H1 (cell line): ENCODE results near the gene GPR61. TPM values are rescaled to one million over a fixed set of nuclear protein-coding genes. Genes with fewer than 3 reads are reported as not detected.

Experiments
- CTCF ChIA-PET: fragments of 300-600 bp; sonication (Branson Sonifier 250); formaldehyde crosslinking; loops from one replicate; lab custom pipeline; 2021; ENCODE audit not compliant: partially characterized antibody; lab: Charles Lee
- POLR2A ChIA-PET: fragments of 300-600 bp; sonication (Branson Sonifier 250); formaldehyde crosslinking; loops from one replicate; lab custom pipeline; 2021; ENCODE audit warnings: inconsistent platforms; ENCODE audit not compliant: partially characterized antibody; lab: Charles Lee
- DNase-seq, 2 experiments: peaks; one replicate each; pipeline versions ENCODE4 v3.0.0 to v3.0.0-alpha.2; 2010 to 2022; ENCODE audit warnings: low spot score in 2 of 2, low read depth in 1 of 2, mixed read lengths in 1 of 2
- FAIRE-seq: peaks from 2 replicates; lab custom pipeline; 2011; peaks lifted over from hg19 to GRCh38; lab: Jason Lieb, UNC
- H2AFZ ChIP-seq: 2 replicates; pipeline ENCODE4 v1.8.1; 2012; ENCODE audit warnings: low read length, inconsistent platforms
- H2AK5ac ChIP-seq: 2 replicates; pipeline ENCODE4 v1.6.1; 2013; ENCODE audit warnings: low read depth, low read length
- H2BK120ac ChIP-seq: replicated peaks from 2 replicates; pipeline ENCODE3; 2013; ENCODE audit warnings: low read depth, low read length, inconsistent platforms
- H2BK12ac ChIP-seq: 2 replicates; pipeline ENCODE4 v1.6.1; 2013; ENCODE audit warnings: low read depth, low read length
- H2BK15ac ChIP-seq: 2 replicates; pipeline ENCODE4 v1.6.1; 2013; ENCODE audit warnings: low read length
- H2BK20ac ChIP-seq: 2 replicates; pipeline ENCODE4 v1.6.1; 2013; ENCODE audit warnings: low read length
- H2BK5ac ChIP-seq: 2 replicates; pipeline ENCODE4 v1.6.1; 2013; ENCODE audit warnings: low read depth, low read length
- H3K14ac ChIP-seq: 2 replicates; pipeline ENCODE4 v1.6.1; 2013; ENCODE audit warnings: inconsistent platforms; ENCODE audit not compliant: insufficient read length
- H3K18ac ChIP-seq: 2 replicates; pipeline ENCODE4 v1.6.1; 2013; ENCODE audit warnings: low read length; ENCODE audit errors: extremely low read depth
- H3K23ac ChIP-seq: 2 replicates; pipeline ENCODE4 v1.6.1; 2013; ENCODE audit warnings: inconsistent platforms; ENCODE audit not compliant: insufficient read length
- H3K23me2 ChIP-seq: 2 replicates; pipeline ENCODE4 v1.6.1; 2013; ENCODE audit warnings: low read depth, low read length
- H3K27ac ChIP-seq: 2 replicates; pipeline ENCODE4 v1.6.1; 2011; ENCODE audit warnings: low read depth, low read length, inconsistent platforms
- H3K27me3 ChIP-seq, 4 experiments: replicated peaks in 1 of 4; 1 replicate in 1 of 4; 2 replicates in 3 of 4; pipeline versions ENCODE4 v1.6.1 to v1.8.1; 2011 to 2013; ENCODE audit warnings: low read length in 3 of 4, mild to moderate bottlenecking in 3 of 4, inconsistent platforms in 2 of 4, mixed read lengths in 2 of 4, moderate library complexity in 1 of 4; ENCODE audit not compliant: control insufficient read depth in 3 of 4, insufficient read depth in 3 of 4; ENCODE audit errors: extremely low read depth in 1 of 4
- H3K36me3 ChIP-seq, 4 experiments: 2 replicates each; pipeline versions ENCODE4 v1.6.1 to v1.8.1; 2011 to 2013; ENCODE audit warnings: mild to moderate bottlenecking in 4 of 4, low read length in 3 of 4, moderate library complexity in 2 of 4, control low read depth in 1 of 4, inconsistent platforms in 1 of 4; ENCODE audit not compliant: insufficient read depth in 4 of 4, control insufficient read depth in 2 of 4
- H3K4ac ChIP-seq: replicated peaks from 2 replicates; pipeline ENCODE3; 2013; ENCODE audit warnings: low read length, low read depth, mixed read lengths, inconsistent platforms; ENCODE audit not compliant: insufficient read length
- H3K4me1 ChIP-seq, 4 experiments: replicated peaks in 1 of 4; 1 replicate in 1 of 4; 2 replicates in 3 of 4; pipeline versions ENCODE4 v1.6.1 to v1.8.1; 2011 to 2013; ENCODE audit warnings: low read length in 3 of 4, inconsistent platforms in 2 of 4, mixed read lengths in 1 of 4; ENCODE audit not compliant: insufficient read depth in 4 of 4, control insufficient read depth in 3 of 4
- H3K4me2 ChIP-seq, 2 experiments: 2 replicates each; pipeline versions ENCODE4 v1.6.1 to v1.8.1; 2011 to 2013; ENCODE audit warnings: low read depth in 2 of 2, low read length in 2 of 2, control low read depth in 1 of 2, inconsistent platforms in 1 of 2, mild to moderate bottlenecking in 1 of 2; ENCODE audit not compliant: insufficient read depth in 1 of 2
- H3K4me3 ChIP-seq, 4 experiments: fragments of 200-600, 300-600 bp in 1 of 4; sonication (generic), shearing (Covaris generic), sonication (Bioruptor Twin) in 1 of 4; 2 replicates each; pipeline versions ENCODE4 v1.5.1 to v1.8.1; 2011 to 2016; ENCODE audit warnings: low read length in 4 of 4, low read depth in 3 of 4, control low read depth in 2 of 4, inconsistent platforms in 2 of 4, mild to moderate bottlenecking in 2 of 4, mixed read lengths in 1 of 4, moderate library complexity in 1 of 4; ENCODE audit not compliant: insufficient read depth in 2 of 4; ENCODE audit errors: extremely low read depth in 1 of 4
- H3K56ac ChIP-seq: replicated peaks from 2 replicates; pipeline ENCODE3; 2013; ENCODE audit warnings: low read depth, mild to moderate bottlenecking, mixed read lengths, low read length, inconsistent platforms; ENCODE audit not compliant: insufficient read length
- H3K79me1 ChIP-seq: 2 replicates; pipeline ENCODE4 v1.6.1; 2013; ENCODE audit warnings: low read depth, low read length, control low read depth
- H3K79me2 ChIP-seq, 2 experiments: 2 replicates each; pipeline versions ENCODE4 v1.6.1 to v1.8.1; 2012 to 2013; ENCODE audit warnings: low read length in 2 of 2, mild to moderate bottlenecking in 2 of 2, inconsistent platforms in 1 of 2; ENCODE audit not compliant: insufficient read depth in 2 of 2, control insufficient read depth in 1 of 2
- H3K9ac ChIP-seq, 4 experiments: replicated peaks in 1 of 4; 1 replicate in 1 of 4; 2 replicates in 3 of 4; pipeline versions ENCODE4 v1.6.1 to v1.8.1; 2011 to 2013; ENCODE audit warnings: low read depth in 3 of 4, low read length in 3 of 4, control low read depth in 2 of 4, mild to moderate bottlenecking in 2 of 4, moderate library complexity in 2 of 4, inconsistent platforms in 1 of 4; ENCODE audit errors: extremely low read depth in 1 of 4
- H3K9me3 ChIP-seq, 2 experiments: 2 replicates each; pipeline versions ENCODE4 v1.6.1 to v1.8.1; 2012 to 2013; ENCODE audit warnings: mild to moderate bottlenecking in 2 of 2, moderate library complexity in 2 of 2, control low read depth in 1 of 2, inconsistent platforms in 1 of 2, low read depth in 1 of 2, low read length in 1 of 2, mixed read lengths in 1 of 2; ENCODE audit not compliant: insufficient read depth in 2 of 2
- H4K20me1 ChIP-seq, 2 experiments: replicated peaks in 1 of 2; 2 replicates each; pipeline versions ENCODE3 to v1.8.1; 2011 to 2013; ENCODE audit warnings: inconsistent platforms in 2 of 2, low read length in 2 of 2, mild to moderate bottlenecking in 1 of 2; ENCODE audit not compliant: insufficient read depth in 2 of 2, control insufficient read depth in 1 of 2
- H4K5ac ChIP-seq: 2 replicates; pipeline ENCODE4 v1.6.1; 2013; ENCODE audit warnings: low read length, low read depth, mixed read lengths, inconsistent platforms; ENCODE audit not compliant: insufficient read length
- H4K8ac ChIP-seq: 2 replicates; pipeline ENCODE4 v1.8.0; 2013; ENCODE audit warnings: mild to moderate bottlenecking, moderate library complexity, low read length, inconsistent platforms; ENCODE audit not compliant: insufficient read depth; ENCODE audit errors: extremely low read depth
- H4K91ac ChIP-seq: replicated peaks from 2 replicates; pipeline ENCODE3; 2013; ENCODE audit warnings: low read length, mixed read lengths, inconsistent platforms; ENCODE audit not compliant: insufficient read length
- BACH1 ChIP-seq: IDR thresholded peaks from 2 replicates; pipeline ENCODE4 v1.6.1; 2012; ENCODE audit warnings: low read length, improper control_type of control experiment
- BRCA1 ChIP-seq: IDR thresholded peaks from 2 replicates; pipeline ENCODE4 v1.6.1; 2012; ENCODE audit warnings: low read depth, low read length, improper control_type of control experiment
- CBX5 ChIP-seq: fragments of 300-800, 300-1000 bp; sonication (generic); IDR thresholded peaks from 2 replicates; pipeline ENCODE4 v1.7.1; 2016; ENCODE audit warnings: antibody characterized with exemption, low read length, low read depth
- CHD2 ChIP-seq: IDR thresholded peaks from 2 replicates; pipeline ENCODE4 v1.6.1; 2012; ENCODE audit warnings: low read length, improper control_type of control experiment
- EGR1 ChIP-seq: IDR thresholded peaks from 2 replicates; pipeline ENCODE4 v1.6.1; 2011; ENCODE audit warnings: low read depth, low read length, borderline replicate concordance
- GTF2F1 ChIP-seq: IDR thresholded peaks from 2 replicates; pipeline ENCODE4 v1.6.1; 2012; ENCODE audit warnings: low read depth, low read length, improper control_type of control experiment, borderline replicate concordance
- HDAC6 ChIP-seq: IDR thresholded peaks from one replicate; pipeline ENCODE4 v1.7.1; 2012; ENCODE audit warnings: low read depth, mild to moderate bottlenecking, inconsistent platforms, low read length, moderate library complexity
- POLR2A ChIP-seq, 2 experiments: IDR thresholded peaks; 1 replicate in 1 of 2; 2 replicates in 1 of 2; pipeline ENCODE4 v1.6.1; 2011; ENCODE audit warnings: low read depth in 2 of 2, low read length in 2 of 2, mild to moderate bottlenecking in 2 of 2; ENCODE audit errors: control extremely low read depth in 1 of 2
- RAD21 ChIP-seq, 2 experiments: IDR thresholded peaks in 1 of 2; conservative IDR thresholded peaks in 1 of 2; 2 replicates each; pipeline ENCODE4 v1.6.1; 2011; ENCODE audit warnings: low read depth in 2 of 2, low read length in 2 of 2, improper control_type of control experiment in 1 of 2, inconsistent platforms in 1 of 2, mild to moderate bottlenecking in 1 of 2, moderate library complexity in 1 of 2
- RBBP5 ChIP-seq: IDR thresholded peaks from 2 replicates; pipeline ENCODE4 v1.7.1; 2012; ENCODE audit warnings: low read depth, mild to moderate bottlenecking, inconsistent platforms, low read length, moderate library complexity, borderline replicate concordance
- TAF7 ChIP-seq: optimal IDR thresholded peaks from 2 replicates; pipeline ENCODE3; 2011; ENCODE audit warnings: low read depth, mild to moderate bottlenecking, inconsistent platforms, low read length, moderate library complexity, borderline replicate concordance
- TEAD4 ChIP-seq: IDR thresholded peaks from 2 replicates; pipeline ENCODE4 v1.6.1; 2012; ENCODE audit warnings: low read depth, low read length, inconsistent platforms, mixed read lengths
- WGBS, 2 experiments: shearing (Covaris generic) in 1 of 2; methylation state at CpG; one replicate each; pipeline versions ENCODE4 v1.1.6 to v1.1.7; 2013 to 2015; ENCODE audit warnings: low lambda C conversion rate in 2 of 2, mixed read lengths in 2 of 2, inconsistent platforms in 1 of 2, low coverage in 1 of 2, missing lambda C conversion rate in 1 of 2; ENCODE audit not compliant: insufficient replicate concordance in 2 of 2, insufficient coverage in 1 of 2, insufficient read length in 1 of 2; ENCODE audit errors: extremely low coverage in 1 of 2, missing lambda C conversion rate in 1 of 2; 5-methylcytosine and 5-hydroxymethylcytosine counted together
- polyA plus RNA-seq, 7 experiments: library from polyadenylated mRNA; depleted of rRNA in 3 of 7; stranded (reverse) in 5 of 7; unstranded in 2 of 7; fragments of >200 nt in 5 of 7; fragments of 200-250 nt in 2 of 7; gene quantifications; 1 replicate in 5 of 7; 2 replicates in 1 of 7; 4 replicates in 1 of 7; pipeline versions ENCODE4 v1.2.1 to v1.2.3, GENCODE V29; 2011 to 2013; ENCODE audit warnings: missing spikeins in 2 of 7, mixed read lengths in 2 of 7
- total RNA-seq: library from RNA; stranded (reverse); fragmentation: NEBNext Ultra II Directional; extraction: Animal tissue kit (Norgen Biotek cat#: 25700); gene quantifications from 2 replicates; pipeline ENCODE4 v1.2.1, GENCODE V29; 2021

Gene GPR61
- total and polyA plus RNA-seq, 2 of the 8 experiments (the other 6 are each of a cell fraction or from before 2014, with no cell fraction given), result 0.41 to 0.53 TPM

DNA sequence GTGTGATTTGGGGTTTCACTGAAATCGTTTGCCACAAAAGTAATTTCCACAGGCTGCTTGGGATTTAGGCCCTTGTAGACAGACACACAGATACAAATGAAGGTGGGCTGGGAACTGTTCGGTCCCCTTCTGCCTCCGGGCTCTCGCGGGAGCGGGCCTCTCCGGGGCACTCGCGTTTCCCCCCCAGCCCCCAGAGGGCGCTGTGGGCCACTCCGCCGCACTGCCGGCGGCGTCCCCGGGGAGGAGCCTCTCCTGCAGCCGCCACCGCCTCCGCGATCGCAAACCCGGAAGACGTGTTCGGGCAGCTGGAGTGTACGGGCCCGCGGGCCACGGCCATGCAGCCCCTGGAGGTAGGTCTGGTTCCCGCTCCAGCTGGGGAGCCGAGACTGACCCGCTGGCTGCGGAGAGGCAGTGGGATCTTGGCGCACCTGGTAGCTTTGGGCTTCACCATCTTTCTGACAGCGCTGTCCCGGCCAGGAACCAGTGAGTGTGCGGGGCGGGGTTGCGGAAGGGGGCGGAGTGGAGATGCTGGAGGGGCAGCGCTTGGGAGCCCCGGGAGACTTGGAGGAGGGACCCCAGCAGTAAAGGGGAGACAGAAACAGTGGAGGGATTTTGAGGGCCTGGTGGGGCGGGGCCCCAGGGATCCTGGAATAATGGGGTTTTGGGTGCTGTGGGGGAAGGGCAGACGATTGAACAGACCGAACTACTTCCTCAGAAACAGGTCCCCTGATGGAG is 45.7 kb upstream of the GPR61 start, which contains the start of gene CYB561D1:
CYB561D1 (plus strand) TSS at position 290 of the 735 bp plus-strand sequence; CDS start at position 336, 46 bp downstream.
- Histone ChIP-seq H3K14ac (no peak within 1 kb of the TSS), H2BK5ac (peak within 1 kb of the TSS; percentile 76; the same call in 1 of the 2 replicates), H4K91ac (peak within 1 kb of the TSS; percentile 54), H3K23me2 (peaks cover 2% of the 10 kb centered on the region), H3K27ac (no peak within 1 kb of the TSS), H3K18ac (peak within 1 kb of the TSS; percentile 55), H3K4me1 (peaks cover 0 to 11% (median 4%) of the 10 kb centered on the region in 4 experiments; a peak in 4 of 7 replicates), H2BK12ac (peak within 1 kb of the TSS; percentile 77; the same call in 1 of the 2 replicates), H2BK120ac (no peak within 1 kb of the TSS), H4K5ac (peak within 1 kb of the TSS; percentile 82), H3K9me3 (no peaks in the 10 kb centered on the region), H2BK15ac (no peak within 1 kb of the TSS), H3K4ac (no peak within 1 kb of the TSS), H4K8ac (peak within 1 kb of the TSS; percentile 64), H3K4me2 (peak within 1 kb of the TSS; percentile 7 to 59), H3K23ac (no peak within 1 kb of the TSS), H2BK20ac (no peak within 1 kb of the TSS), H3K79me1 (no peaks in the 10 kb centered on the region; the same call in 1 of the 2 replicates), H3K56ac (no peak within 1 kb of the TSS), H3K36me3 (no peaks in the 10 kb centered on the region; a peak in 1 of 8 replicates), H2AK5ac (no peak within 1 kb of the TSS), H3K27me3 (no peaks in the 10 kb centered on the region), H3K79me2 (no peaks in the 10 kb centered on the region), H3K4me3 (peak within 1 kb of the TSS; percentile 58 to 90 (median 80)), H2AFZ (peak within 1 kb of the TSS; percentile 77), H3K9ac (peak within 1 kb of the TSS in 2 of 4 experiments; percentile 1 to 13; a peak in 3 of 7 replicates), H4K20me1 (peaks cover 0 to 1% of the 10 kb centered on the region in 2 experiments)
- DNase-seq, result peak in 1 of 2 experiments; percentile 96
- WGBS, 2 experiments, result 4% methylated on average over 34 of the region's 44 CpGs; no CpG with 5 or more reads in 1 of the 2 experiments
- CTCF ChIA-PET, result interaction anchor here (0.6 to 43.7 kb wide), 19 partner anchors 8 to 552 kb away, joined by 3 to 1755 read pairs (median 3); partner anchors contain the start of genes AMIGO1, AMPD2, ATXN7L2 and GNAT2
- POLR2A ChIA-PET, result interaction anchor here (0.7 to 3.2 kb wide), 9 partner anchors 9 to 47 kb away, joined by 3 to 20 read pairs (median 6); partner anchors contain the start of gene AMIGO1
- no peak for FAIRE-seq
- TF ChIP-seq TAF7 (peak; percentile 20), GTF2F1 (no peak), CBX5 (no peak), TEAD4 (no peak), EGR1 (peak; percentile 67; the same call in 1 of the 2 replicates), RAD21 (IDR thresholded peaks at IDR 0.05 in 1 of 2, conservative IDR thresholded peaks at IDR 0.05 in 1 of 2; ENCODE audit: low read depth in 2 of 2, low read length in 2 of 2) (peak; percentile 43 to 52; a peak in 3 of 4 replicates), RBBP5 (peak; percentile 70; the same call in 1 of the 2 replicates), CHD2 (peak; percentile 97), HDAC6 (no peak), BRCA1 (peak; percentile 89), BACH1 (peak; percentile 61), POLR2A (IDR thresholded peaks at IDR 0.05; ENCODE audit: control extremely low read depth in 1 of 2, low read depth in 2 of 2, low read length in 2 of 2) (0 out of 3 replicates have a peak, but pooled peaks of 1 of the 2 experiments have one; percentile 20)
